DMS153 (cell line): ENCODE measurements around the gene FASTKD3.

ENCODE experiments used
- DNase-seq: peaks from one replicate; lab custom pipeline; 2025; lab: John Stamatoyannopoulos, UW

The FASTKD3 gene

GRCh38 chr5:7849681-7850394, 19.0 kb downstream of the FASTKD3 start:
- peak; percentile 43 for DNase-seq

GRCh38 chr5:7848296-7848695, 20.5 kb downstream of the FASTKD3 start:
- DNase-seq, result no peak

DNA sequence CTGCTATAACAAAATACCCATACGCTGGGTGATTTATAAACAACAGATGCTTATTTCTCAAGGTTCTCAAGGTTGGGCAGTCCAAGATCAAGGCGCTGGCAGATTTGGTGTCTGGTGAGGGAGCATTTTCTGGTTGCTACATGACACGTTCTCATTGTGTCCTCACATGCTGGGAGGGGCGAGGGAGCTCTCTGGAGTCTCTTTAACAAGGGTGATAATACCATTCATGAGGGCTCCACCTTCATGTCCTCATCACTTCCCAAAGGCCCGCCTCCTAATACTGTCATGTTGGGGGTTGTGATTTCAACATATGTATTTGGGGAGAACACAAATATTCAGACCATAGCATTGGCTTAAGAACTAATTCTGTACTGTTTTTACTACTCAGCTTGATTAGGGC, 22.5 kb downstream of the FASTKD3 start:
- no peak for DNase-seq

GRCh38 chr5:7845557-7845956, 23.3 kb downstream of the FASTKD3 start:
- no peak for DNase-seq

GRCh38 chr5:7844901-7845300, 23.9 kb downstream of the FASTKD3 start:
- DNase-seq, result no peak

GRCh38 chr5:7842531-7842930, 26.3 kb downstream of the FASTKD3 start:
- DNase-seq, result no peak

DNA sequence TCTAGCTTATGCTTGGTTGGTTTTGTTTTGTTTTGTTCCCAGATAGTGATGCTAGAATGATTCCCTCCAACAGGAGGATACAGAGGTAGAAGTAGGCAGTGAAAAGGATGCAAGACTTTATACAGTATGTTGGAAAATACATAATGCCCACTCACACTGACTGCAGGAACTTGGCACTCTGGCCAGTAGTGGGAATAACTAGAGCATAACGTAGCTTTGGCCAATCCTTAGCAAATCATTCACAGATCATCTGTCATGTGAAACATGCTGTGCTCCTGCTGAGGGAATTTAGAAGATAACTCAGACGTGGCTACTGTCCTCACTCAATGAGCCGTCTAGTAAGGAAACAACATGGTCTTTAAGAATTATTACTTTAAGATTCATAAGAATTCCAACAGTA, 31.4 kb downstream of the FASTKD3 start:
- no peak for DNase-seq

DNA sequence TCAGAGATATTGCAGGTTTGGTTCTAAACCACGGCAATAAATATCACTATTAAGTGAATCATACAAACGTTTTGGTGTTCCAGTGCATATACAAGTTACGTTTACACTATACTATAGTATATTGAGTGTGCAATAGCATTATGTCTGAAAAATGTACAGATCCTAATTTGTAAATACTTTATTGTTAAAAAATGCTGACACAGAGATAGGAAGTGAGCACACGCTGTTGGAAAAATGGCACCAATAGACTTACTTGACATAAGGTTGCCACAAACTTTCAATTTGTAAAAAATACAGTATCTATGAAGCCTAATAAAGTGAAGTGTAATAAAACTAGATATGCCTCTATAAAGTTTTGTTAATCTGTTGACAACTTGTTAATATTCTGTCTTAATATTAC, 33.8 kb downstream of the FASTKD3 start:
- DNase-seq, result no peak

GRCh38 chr5:7828269-7828668, 40.6 kb downstream of the FASTKD3 start:
- DNase-seq, result no peak

GRCh38 chr5:7827610-7828009, 41.2 kb downstream of the FASTKD3 start:
- no peak for DNase-seq

DNA sequence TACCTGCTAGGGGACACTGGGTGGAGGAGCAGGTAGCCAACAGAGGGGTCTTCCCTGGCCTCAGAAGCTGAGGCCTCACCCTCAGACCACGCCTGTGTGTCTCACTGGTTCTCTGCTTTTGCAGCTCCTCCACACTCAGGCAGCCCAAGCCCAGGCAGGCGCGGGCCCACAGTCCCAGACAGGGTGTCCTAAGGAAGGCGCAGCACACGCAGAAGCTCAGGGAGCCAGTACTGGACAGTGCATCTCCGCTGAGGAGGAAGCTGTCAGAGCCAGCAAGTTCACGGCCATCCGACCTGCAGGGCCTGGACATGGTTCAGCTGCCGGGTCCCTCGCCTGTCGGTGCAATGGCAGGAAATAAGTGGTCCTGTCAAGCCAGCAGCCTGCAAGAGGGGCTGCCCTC, 43.2 kb downstream of the FASTKD3 start:
- DNase-seq, result no peak

GRCh38 chr5:7824995-7825394, 43.8 kb downstream of the FASTKD3 start:
- DNase-seq, result no peak

- DNase-seq, result no peak
These were observed 45.2 kb downstream of the FASTKD3 start for GRCh38 chr5:7823594-7823993.

GRCh38 chr5:7822449-7822848, 46.4 kb downstream of the FASTKD3 start:
- no peak for DNase-seq

GRCh38 chr5:7816535-7816901, 52.3 kb downstream of the FASTKD3 start:
- DNase-seq, result no peak

DNA sequence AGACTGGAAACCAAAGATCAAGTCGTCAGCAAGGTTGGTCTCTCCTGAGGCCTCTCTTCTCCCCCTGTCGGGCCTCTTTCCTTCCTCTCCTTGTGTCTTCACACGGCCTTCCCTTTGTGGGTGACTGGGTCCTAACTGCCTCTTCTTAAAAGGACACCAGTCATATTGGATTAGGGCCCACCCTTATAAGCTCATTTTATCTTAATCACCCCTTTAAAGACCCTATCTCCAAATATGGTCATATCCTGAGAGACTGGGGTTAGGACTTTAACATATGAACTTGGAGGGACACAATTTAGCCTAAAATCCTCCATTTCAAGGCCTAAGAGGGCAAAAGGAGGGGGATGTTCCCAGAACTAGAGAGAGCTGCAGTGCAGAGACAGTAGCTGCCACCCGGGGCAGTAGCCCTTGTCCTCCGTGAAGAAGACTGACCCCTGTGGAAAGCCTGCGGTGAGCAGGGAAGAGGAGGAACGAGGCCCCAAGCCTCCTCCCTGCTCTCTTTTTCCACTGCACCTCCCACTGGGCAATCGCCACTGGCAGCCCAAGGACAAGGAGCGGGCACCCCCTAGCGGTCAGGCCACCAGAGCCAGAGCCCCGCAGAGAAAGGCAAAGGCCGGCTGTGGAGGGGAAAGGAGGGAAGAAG, 52.8 kb downstream of the FASTKD3 start:
- peak; percentile 78 for DNase-seq

- no peak for DNase-seq
These were observed 54.0 kb downstream of the FASTKD3 start for GRCh38 chr5:7814816-7815215.

GRCh38 chr5:7813576-7813975, 55.3 kb downstream of the FASTKD3 start:
- DNase-seq, result no peak

GRCh38 chr5:7813007-7813406, 55.8 kb downstream of the FASTKD3 start:
- no peak for DNase-seq

DNA sequence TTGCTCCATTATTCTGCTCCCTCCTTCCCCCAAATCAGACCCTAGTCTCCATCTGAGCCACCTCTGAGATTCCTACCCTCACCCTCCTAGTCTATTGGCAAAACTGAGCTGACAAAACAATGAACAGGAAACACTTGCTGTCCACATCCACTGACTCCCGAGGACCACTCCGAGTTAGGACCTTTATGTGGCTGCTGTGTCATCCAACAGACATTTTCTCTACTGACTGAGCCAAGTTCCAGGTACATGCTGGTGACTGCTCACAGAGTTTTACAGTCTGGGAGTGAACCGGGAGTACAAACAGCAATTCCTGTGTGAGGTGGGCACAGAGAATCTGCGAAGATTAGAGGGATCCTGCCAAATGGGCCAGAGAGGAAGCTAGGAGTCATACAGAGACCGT, 57.1 kb downstream of the FASTKD3 start:
- DNase-seq, result no peak
